Karpas-422 (cell line): ENCODE measurements around the gene TCEA3. TPM values are rescaled to one million over a fixed set of nuclear protein-coding genes. Genes with fewer than 3 reads are reported as not detected.
A peak's percentile ranks its signal among the peaks of the same experiment; 100 is the strongest.

Experiments used
- DNase-seq: peaks from one replicate; pipeline ENCODE4 v3.0.0-alpha.2; 2015
- H2AFZ ChIP-seq: fragments of 200-600 bp; sonication (generic); 2 replicates; pipeline ENCODE4 v1.6.1; 2014; ENCODE audit warnings: antibody characterized with exemption, low read length, mixed read lengths
- H3K27ac ChIP-seq: fragments of 200-600 bp; sonication (generic); 2 replicates; pipeline ENCODE4 v1.5.1; 2014; ENCODE audit warnings: mild to moderate bottlenecking, low read length, moderate library complexity
- H3K27me3 ChIP-seq: fragments of 200-600 bp; sonication (generic); 2 replicates; pipeline ENCODE4 v1.6.1; 2014; ENCODE audit warnings: low read length, mixed read lengths
- H3K36me3 ChIP-seq: fragments of 200-600 bp; sonication (generic); 2 replicates; pipeline ENCODE4 v1.6.1; 2014; ENCODE audit warnings: low read length, mixed read lengths; ENCODE audit not compliant: insufficient read depth
- H3K4me1 ChIP-seq: fragments of 200-600 bp; sonication (generic); 2 replicates; pipeline ENCODE4 v1.6.1; 2014; ENCODE audit warnings: mild to moderate bottlenecking, low read length, mixed read lengths
- H3K4me2 ChIP-seq: fragments of 200-600 bp; sonication (generic); 2 replicates; pipeline ENCODE4 v1.6.1; 2014; ENCODE audit warnings: low read length, low read depth, mild to moderate bottlenecking; ENCODE audit not compliant: poor library complexity, severe bottlenecking
- H3K4me3 ChIP-seq: fragments of 200-600 bp; sonication (generic); 2 replicates; pipeline ENCODE4 v1.5.1; 2014; ENCODE audit warnings: mild to moderate bottlenecking, antibody characterized with exemption, low read length, mixed read lengths
- H3K79me2 ChIP-seq: fragments of 200-600 bp; sonication (generic); 2 replicates; pipeline ENCODE4 v1.6.1; 2014; ENCODE audit warnings: mild to moderate bottlenecking, low read length, mixed read lengths
- H3K9ac ChIP-seq: fragments of 200-600 bp; sonication (generic); 2 replicates; pipeline ENCODE4 v1.6.0; 2014; ENCODE audit warnings: low read length
- H3K9me2 ChIP-seq: fragments of 200-600 bp; sonication (generic), shearing (Covaris generic); replicated peaks from 2 replicates; pipeline ENCODE4 v1.6.0; 2014; ENCODE audit warnings: mild to moderate bottlenecking, low read length, moderate library complexity; ENCODE audit not compliant: insufficient read depth
- H3K9me3 ChIP-seq: fragments of 300-700, 200-600 bp; sonication (generic); 2 replicates; pipeline ENCODE4 v1.6.1; 2014; ENCODE audit warnings: low read length, mixed read lengths
- H4K20me1 ChIP-seq: fragments of 200-600 bp; sonication (generic); 2 replicates; pipeline ENCODE4 v1.6.1; 2014; ENCODE audit warnings: mild to moderate bottlenecking, antibody characterized with exemption, low read length, low read depth; ENCODE audit not compliant: insufficient read depth
- total RNA-seq: library from RNA; depleted of rRNA; stranded (reverse); fragments of >200 nt; shearing (Covaris generic); gene quantifications from 2 replicates; pipeline ENCODE4 v1.2.3, GENCODE V29; 2014; ENCODE audit warnings: low replicate concordance

The TCEA3 gene
- total RNA-seq, 1 experiment from 2014 or later, result not detected

DNA sequence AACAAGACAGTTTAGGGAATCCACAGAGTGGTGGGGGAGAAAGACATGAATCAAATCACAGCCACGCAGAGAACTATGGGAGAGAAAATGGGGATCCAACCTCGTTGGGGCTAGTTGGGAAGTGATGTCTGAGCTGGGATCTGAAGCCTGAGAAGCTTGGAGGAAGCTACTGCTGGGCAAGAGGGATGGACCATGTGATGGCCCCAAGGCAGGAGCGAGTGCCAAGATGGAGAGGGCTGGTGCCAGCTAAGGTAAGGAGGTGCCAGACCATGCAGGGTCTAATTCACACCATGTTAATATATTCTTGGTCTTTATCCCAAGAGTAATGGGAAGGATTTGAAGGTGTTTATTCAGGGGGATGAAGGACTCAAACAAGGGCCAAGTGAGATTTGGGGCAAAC, 18.2 kb upstream of the TCEA3 start:
- H3K79me2 ChIP-seq, result no peaks in the 10 kb centered on the region
- H4K20me1 ChIP-seq, result no peaks in the 10 kb centered on the region
- H3K4me1 ChIP-seq, result no peaks in the 10 kb centered on the region
- H3K27ac ChIP-seq, result no peak overlapping the region
- H2AFZ ChIP-seq, result no peak overlapping the region
- no peak overlapping the region for H3K9ac ChIP-seq
- H3K9me3 ChIP-seq, result no peaks in the 10 kb centered on the region
- H3K4me2 ChIP-seq, result no peak overlapping the region
- no peaks in the 10 kb centered on the region for H3K36me3 ChIP-seq
- no peaks in the 10 kb centered on the region for H3K9me2 ChIP-seq
- H3K27me3 ChIP-seq, result no peaks in the 10 kb centered on the region
- no peak overlapping the region for H3K4me3 ChIP-seq
- DNase-seq, result no peak

DNA sequence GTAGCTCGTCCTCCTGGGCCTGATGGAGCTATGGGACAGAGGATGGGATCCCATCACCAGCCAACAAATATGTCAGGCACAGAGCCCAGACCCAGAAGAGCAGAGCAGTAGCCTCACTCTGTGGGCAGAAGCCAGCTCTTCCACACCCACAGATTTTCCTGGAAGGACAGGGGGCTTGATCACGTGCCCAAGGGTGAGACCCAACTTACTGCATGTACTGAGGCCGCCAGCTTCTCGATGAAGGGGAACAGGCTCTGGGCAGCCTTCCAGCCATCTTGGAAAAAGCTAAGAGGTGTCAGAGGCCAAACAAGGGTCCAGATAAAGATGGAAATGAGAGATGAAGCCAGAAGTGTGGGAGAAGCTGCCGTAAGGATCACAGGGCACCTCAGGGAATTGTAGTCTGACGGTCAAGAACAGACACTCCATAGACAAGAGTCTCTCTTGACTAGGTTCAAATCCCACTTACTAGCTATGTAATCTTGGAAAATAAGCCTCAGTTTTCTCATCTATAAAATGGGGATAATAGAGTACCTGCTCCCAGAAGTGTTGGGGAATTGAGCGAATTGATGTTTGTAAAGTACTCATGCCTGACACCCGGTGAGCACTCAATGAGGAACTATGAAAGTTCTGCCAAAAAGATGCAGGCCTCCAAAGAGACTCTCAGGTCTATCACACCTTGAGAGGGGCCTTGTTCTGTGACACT, 17.0 kb upstream of the TCEA3 start:
- H4K20me1 ChIP-seq, result no peaks in the 10 kb centered on the region
- H2AFZ ChIP-seq, result no peak overlapping the region
- H3K27ac ChIP-seq, result no peak overlapping the region
- H3K9me2 ChIP-seq, result no peaks in the 10 kb centered on the region
- H3K36me3 ChIP-seq, result no peaks in the 10 kb centered on the region
- H3K9me3 ChIP-seq, result no peaks in the 10 kb centered on the region
- DNase-seq, result no peak
- H3K4me2 ChIP-seq, result no peak overlapping the region
- no peaks in the 10 kb centered on the region for H3K79me2 ChIP-seq
- H3K4me3 ChIP-seq, result no peak overlapping the region
- H3K4me1 ChIP-seq, result no peaks in the 10 kb centered on the region
- H3K27me3 ChIP-seq, result no peaks in the 10 kb centered on the region
- no peak overlapping the region for H3K9ac ChIP-seq

DNA sequence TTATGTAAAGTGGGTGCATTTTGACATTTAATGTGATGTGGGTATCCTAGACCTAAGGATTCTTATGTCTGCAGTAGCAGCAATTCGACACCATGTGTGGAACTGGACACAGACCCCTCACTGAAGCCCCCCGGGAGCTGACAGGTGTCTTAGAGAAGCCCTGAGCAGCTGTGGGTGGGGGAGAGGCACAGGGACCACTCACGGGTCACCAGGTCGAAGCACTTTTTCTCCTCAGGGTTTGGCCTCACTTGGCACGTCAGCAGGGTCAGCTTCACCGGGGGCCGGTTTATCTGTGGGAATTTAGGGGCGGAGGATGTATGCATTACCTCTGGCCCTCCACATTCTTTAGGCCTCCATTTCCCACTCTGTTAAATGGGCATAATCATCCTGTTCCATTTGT, 14.0 kb upstream of the TCEA3 start:
- Histone ChIP-seq H4K20me1 (no peaks in the 10 kb centered on the region), H3K9me2 (no peaks in the 10 kb centered on the region), H3K27me3 (no peaks in the 10 kb centered on the region), H3K4me1 (no peaks in the 10 kb centered on the region), H3K4me2 (no peak overlapping the region), H2AFZ (no peak overlapping the region), H3K9ac (no peak overlapping the region), H3K36me3 (no peaks in the 10 kb centered on the region), H3K79me2 (no peaks in the 10 kb centered on the region), H3K9me3 (no peaks in the 10 kb centered on the region), H3K27ac (no peak overlapping the region), H3K4me3 (no peak overlapping the region)
- no peak for DNase-seq

DNA sequence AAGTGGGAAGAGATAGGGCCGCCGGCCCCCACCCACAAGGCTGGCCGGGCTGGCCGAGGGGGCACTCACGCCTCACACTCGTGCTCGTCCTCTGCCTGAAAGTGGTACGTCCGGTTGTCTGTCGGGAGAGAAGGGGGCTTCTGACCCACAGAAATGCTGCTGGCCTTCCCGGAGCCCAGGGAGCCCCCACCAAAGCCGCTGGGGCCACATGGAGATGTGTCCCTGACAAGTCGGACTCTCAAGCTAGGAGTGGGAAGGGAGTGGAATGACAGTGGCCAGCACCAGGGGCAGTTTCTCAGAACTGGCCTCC, 12.8 kb upstream of the TCEA3 start:
- H3K9ac ChIP-seq, result no peak overlapping the region
- H3K27me3 ChIP-seq, result no peaks in the 10 kb centered on the region
- no peaks in the 10 kb centered on the region for H3K36me3 ChIP-seq
- H3K4me3 ChIP-seq, result no peak overlapping the region
- no peak overlapping the region for H3K27ac ChIP-seq
- H3K9me2 ChIP-seq, result no peaks in the 10 kb centered on the region
- no peaks in the 10 kb centered on the region for H4K20me1 ChIP-seq
- no peak for DNase-seq
- no peaks in the 10 kb centered on the region for H3K9me3 ChIP-seq
- H3K4me2 ChIP-seq, result no peak overlapping the region
- no peaks in the 10 kb centered on the region for H3K79me2 ChIP-seq
- H2AFZ ChIP-seq, result no peak overlapping the region
- no peaks in the 10 kb centered on the region for H3K4me1 ChIP-seq

DNA sequence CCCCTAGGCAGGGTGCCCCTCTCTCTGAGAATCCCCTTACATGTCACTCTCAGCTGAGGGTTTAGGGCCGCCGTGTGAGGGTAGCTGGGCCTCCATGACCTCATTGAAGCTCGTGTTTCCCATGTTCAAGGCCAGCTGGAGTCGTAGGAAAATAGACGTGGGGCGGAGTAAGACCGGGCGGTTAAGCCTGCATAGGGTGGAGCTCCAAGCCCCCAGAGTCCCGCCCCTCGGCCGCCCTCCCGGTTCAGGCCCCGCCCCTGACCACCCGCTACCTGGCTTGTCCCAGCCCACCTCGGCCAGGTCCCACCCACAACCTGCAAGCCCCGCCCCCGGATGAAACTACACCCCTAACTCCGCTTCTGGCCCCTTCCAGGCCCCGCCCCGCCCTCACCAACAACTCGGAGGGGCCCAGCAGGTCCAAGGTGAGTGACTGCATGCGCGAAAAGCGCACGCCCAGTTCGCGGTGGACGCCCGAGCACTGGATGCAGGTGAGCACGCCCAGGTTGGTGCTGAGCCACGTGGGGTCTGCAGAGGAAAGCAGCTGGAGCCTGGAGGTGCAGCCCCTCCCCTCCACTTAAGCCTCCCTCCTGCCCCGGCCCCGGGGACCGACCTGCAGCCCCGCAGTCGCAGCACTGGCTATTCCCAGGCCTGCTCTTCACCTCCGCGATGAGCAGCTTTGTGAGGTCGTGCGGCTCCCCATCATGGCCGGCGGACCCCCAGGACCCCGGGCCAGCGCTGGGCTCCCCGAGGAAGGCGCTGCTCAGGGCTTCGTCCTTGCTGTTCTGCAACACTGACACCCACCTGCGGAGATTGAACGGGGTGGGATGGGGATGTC, 12.2 kb upstream of the TCEA3 start:
- DNase-seq, result peak; percentile 54
- H4K20me1 ChIP-seq, result no peaks in the 10 kb centered on the region
- no peak overlapping the region for H3K4me3 ChIP-seq
- no peak overlapping the region for H3K27ac ChIP-seq
- H3K36me3 ChIP-seq, result no peaks in the 10 kb centered on the region
- H3K4me1 ChIP-seq, result no peaks in the 10 kb centered on the region
- no peaks in the 10 kb centered on the region for H3K79me2 ChIP-seq
- no peaks in the 10 kb centered on the region for H3K27me3 ChIP-seq
- no peak overlapping the region for H3K9ac ChIP-seq
- no peak overlapping the region for H3K4me2 ChIP-seq
- no peak overlapping the region for H2AFZ ChIP-seq
- no peaks in the 10 kb centered on the region for H3K9me2 ChIP-seq
- no peaks in the 10 kb centered on the region for H3K9me3 ChIP-seq

DNA sequence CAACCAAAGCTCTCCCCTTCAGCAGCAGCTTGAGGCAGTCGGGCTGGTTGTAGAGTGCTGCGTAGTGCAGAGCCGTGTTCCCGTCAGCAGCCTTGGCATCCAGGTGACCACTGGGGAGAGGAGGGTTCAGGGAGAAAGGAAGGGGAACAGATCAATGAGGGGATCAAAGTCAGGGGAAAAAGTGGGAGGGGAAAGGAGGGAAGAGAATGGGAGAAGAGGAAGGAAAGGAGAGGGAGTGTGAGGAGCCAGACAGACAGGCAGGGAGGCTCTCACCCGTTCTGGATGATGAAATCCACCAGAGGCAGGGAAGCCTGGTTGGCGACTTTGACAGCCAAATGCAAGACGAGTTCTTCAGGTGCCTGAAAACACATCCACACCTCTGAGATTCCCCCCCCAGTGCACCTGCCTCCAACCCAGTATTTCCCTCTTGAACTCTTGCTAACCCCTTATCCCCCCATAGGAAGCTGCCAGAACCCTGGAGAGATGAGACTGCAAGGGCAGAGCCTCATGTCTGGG, 9.8 kb upstream of the TCEA3 start:
- Histone ChIP-seq H3K79me2 (no peaks in the 10 kb centered on the region), H3K36me3 (no peaks in the 10 kb centered on the region), H3K9me2 (no peaks in the 10 kb centered on the region), H2AFZ (no peak overlapping the region), H3K4me2 (no peak overlapping the region), H3K9ac (no peak overlapping the region), H3K27ac (no peak overlapping the region), H3K4me3 (no peak overlapping the region), H3K27me3 (no peaks in the 10 kb centered on the region), H4K20me1 (no peaks in the 10 kb centered on the region), H3K9me3 (no peaks in the 10 kb centered on the region), H3K4me1 (no peaks in the 10 kb centered on the region)
- no peak for DNase-seq

DNA sequence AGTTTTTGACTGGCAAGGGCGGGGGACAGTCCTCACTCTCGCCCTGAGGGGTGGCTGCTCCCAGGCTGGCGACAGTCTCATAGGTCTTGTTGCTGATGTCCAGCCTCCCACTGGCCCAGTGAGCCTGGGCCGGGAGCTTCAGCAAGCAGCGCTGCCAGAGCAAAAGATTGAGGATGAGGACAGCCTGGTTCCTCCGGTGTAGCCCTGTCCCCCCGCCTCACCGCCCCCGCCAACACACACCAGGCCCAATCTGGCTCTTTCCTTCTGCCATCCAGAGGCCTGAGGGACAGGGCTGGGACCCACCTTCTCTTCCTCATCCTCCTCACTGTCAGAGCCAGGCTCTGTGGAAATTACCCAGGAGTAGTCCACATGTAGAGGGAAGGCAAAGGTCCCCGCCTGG, 8.6 kb upstream of the TCEA3 start:
- no peak overlapping the region for H2AFZ ChIP-seq
- H3K27ac ChIP-seq, result no peak overlapping the region
- no peaks in the 10 kb centered on the region for H3K4me1 ChIP-seq
- H4K20me1 ChIP-seq, result no peaks in the 10 kb centered on the region
- H3K9me3 ChIP-seq, result no peaks in the 10 kb centered on the region
- H3K27me3 ChIP-seq, result no peaks in the 10 kb centered on the region
- H3K4me3 ChIP-seq, result no peak overlapping the region
- no peaks in the 10 kb centered on the region for H3K79me2 ChIP-seq
- no peak for DNase-seq
- no peak overlapping the region for H3K9ac ChIP-seq
- H3K36me3 ChIP-seq, result no peaks in the 10 kb centered on the region
- no peak overlapping the region for H3K4me2 ChIP-seq
- H3K9me2 ChIP-seq, result no peaks in the 10 kb centered on the region

DNA sequence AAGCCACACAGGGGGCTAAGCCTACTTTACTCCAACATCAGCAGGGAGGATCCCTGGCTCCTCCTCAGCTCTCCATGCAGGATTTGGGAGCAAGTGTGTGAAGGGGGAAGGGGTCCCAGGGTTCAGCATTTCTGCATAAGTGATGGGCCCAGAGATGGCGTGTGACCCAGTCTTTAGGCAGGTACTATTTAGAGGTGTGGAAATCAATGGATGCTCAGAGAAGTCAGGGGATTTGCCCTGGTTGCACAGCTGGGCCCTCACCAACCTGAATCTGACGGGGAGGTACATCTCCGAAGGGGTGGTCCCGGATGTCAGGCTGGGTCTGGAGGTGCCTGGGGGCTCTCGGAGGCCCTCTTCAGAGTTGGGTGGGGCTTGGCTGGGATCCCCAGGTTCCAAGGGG, 6.9 kb upstream of the TCEA3 start:
- Histone ChIP-seq H4K20me1 (no peaks in the 10 kb centered on the region), H3K9me3 (no peaks in the 10 kb centered on the region)

More for the DNA sequence above, 6.9 kb upstream of the TCEA3 start:
- Histone ChIP-seq H3K4me1 (no peaks in the 10 kb centered on the region), H3K4me2 (no peak overlapping the region), H3K27me3 (no peaks in the 10 kb centered on the region), H3K36me3 (no peaks in the 10 kb centered on the region), H3K27ac (no peak overlapping the region), H3K4me3 (no peak overlapping the region), H3K79me2 (no peaks in the 10 kb centered on the region), H2AFZ (no peak overlapping the region), H3K9me2 (no peaks in the 10 kb centered on the region), H3K9ac (no peak overlapping the region)
- no peak for DNase-seq
